GM23248 (cell line): ENCODE data around the gene FNDC3B.

Experiments
- EZH2 ChIP-seq: fragments of 200-600 bp; sonication (generic); IDR thresholded peaks from 2 replicates; pipeline ENCODE4 v1.6.1; 2018; ENCODE audit warnings: antibody characterized with exemption, mild to moderate bottlenecking; ENCODE audit not compliant: insufficient read depth, poor library complexity, severe bottlenecking
- EZH2phosphoT487 ChIP-seq: fragments of 200-600 bp; sonication (generic); IDR thresholded peaks from 2 replicates; pipeline ENCODE4 v1.6.1; 2018; ENCODE audit warnings: antibody characterized with exemption, moderate library complexity, mild to moderate bottlenecking, low read depth; ENCODE audit not compliant: insufficient read depth

DNA sequence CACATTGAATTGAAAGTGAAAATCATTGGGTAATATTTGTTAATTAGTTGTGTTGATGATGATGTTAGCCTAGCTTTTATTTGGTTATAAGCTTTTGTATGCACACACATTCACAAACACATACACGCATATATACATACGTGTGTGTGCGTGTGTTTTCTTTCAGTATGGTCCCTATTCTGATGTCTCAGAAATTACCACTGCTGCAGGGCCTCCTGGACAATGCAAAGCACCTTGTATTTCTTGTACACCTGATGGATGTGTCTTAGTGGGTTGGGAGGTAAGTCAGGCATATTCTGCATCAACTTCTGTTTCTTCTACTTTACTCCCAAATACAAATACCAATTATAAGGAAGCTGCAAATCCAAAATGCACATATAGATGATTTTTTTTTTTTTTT is 306.8 kb downstream of the FNDC3B start:
- TF ChIP-seq EZH2, result no peak
- no peak for TF ChIP-seq EZH2phosphoT487
